Gastroesophageal sphincter (tissue), 3 donors: ENCODE results near the gene MT1M.

Experiments
- EP300 ChIP-seq: sonication (generic); formaldehyde crosslinking; IDR thresholded peaks from one replicate; pipeline ENCODE4 v1.6.1; 2017; ENCODE audit warnings: antibody characterized with exemption, mild to moderate bottlenecking
- POLR2A ChIP-seq, 2 donors: fragments of 450-650 bp; IDR thresholded peaks; one replicate each; pipeline ENCODE4 v1.6.1; 2017; ENCODE audit warnings: antibody characterized with exemption in 2 of 2, mild to moderate bottlenecking in 2 of 2, moderate library complexity in 1 of 2
- POLR2AphosphoS5 ChIP-seq: sonication (generic); formaldehyde crosslinking; IDR thresholded peaks from one replicate; pipeline ENCODE4 v1.6.1; 2017; ENCODE audit warnings: antibody characterized with exemption
- TF ChIP-seq, protein P1 (sequence below), 4 experiments: fragments of 200-600 bp in 2 of 4; fragments of 450-650 bp in 2 of 4; sonication (generic) in 1 of 4; IDR thresholded peaks; one replicate each; pipeline ENCODE4 v1.5.1; 2017 to 2019; ENCODE audit warnings: antibody characterized with exemption in 4 of 4, mild to moderate bottlenecking in 2 of 4, moderate library complexity in 2 of 4

DNA sequence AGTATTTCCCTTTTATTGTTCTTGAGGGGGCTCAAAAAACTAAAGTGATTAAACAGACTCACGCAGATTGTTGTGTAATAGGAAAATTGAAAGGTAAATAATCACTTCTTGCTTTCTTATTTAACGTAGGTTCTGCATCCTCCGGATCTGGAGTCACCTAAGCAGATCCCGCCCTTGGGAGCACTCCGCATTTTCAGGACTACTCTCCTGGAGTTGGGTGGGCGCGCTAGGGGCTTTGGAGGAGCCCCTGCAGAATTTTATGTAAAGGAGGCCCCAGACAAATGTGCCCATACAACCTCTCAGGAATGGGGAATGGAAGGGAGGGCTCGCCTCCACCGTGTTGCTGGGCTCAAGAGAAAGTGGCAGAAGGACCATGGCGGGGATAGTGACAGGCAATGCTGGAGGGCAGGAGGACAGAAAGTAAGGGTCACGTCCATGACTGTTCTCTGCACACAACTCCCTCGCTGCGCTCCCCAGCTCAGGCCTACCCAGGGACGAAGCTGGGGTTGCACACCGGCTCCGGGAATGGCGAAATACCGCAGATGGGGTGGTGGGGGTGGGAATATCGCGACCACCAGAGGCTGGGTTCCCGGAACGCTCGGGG, 15.7 kb upstream of the MT1M start:
- TF ChIP-seq POLR2AphosphoS5 (no peak), POLR2A (IDR thresholded peaks at IDR 0.05) (no peak), EP300 (no peak)
- TF ChIP-seq, protein P1, sequence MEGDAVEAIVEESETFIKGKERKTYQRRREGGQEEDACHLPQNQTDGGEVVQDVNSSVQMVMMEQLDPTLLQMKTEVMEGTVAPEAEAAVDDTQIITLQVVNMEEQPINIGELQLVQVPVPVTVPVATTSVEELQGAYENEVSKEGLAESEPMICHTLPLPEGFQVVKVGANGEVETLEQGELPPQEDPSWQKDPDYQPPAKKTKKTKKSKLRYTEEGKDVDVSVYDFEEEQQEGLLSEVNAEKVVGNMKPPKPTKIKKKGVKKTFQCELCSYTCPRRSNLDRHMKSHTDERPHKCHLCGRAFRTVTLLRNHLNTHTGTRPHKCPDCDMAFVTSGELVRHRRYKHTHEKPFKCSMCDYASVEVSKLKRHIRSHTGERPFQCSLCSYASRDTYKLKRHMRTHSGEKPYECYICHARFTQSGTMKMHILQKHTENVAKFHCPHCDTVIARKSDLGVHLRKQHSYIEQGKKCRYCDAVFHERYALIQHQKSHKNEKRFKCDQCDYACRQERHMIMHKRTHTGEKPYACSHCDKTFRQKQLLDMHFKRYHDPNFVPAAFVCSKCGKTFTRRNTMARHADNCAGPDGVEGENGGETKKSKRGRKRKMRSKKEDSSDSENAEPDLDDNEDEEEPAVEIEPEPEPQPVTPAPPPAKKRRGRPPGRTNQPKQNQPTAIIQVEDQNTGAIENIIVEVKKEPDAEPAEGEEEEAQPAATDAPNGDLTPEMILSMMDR (IDR thresholded peaks at IDR 0.05) = no peak
